ENCODE data around the gene NAV2. TPM values are rescaled to one million over a fixed set of nuclear protein-coding genes. Genes with fewer than 3 reads are reported as not detected.

The NAV2 gene
- polyA plus RNA-seq, 3 donors = not detected

- intact Hi-C loops (cut with micrococcal nuclease) = no loop called here
- peak; percentile 61 for TF ChIP-seq CTCF (IDR thresholded peaks at IDR 0.05)
- no peak overlapping the region for H3K27ac Mint-ChIP-seq
- no peak overlapping the region for H2AFZ ChIP-seq (ENCODE audit: insufficient read depth, low read depth, low read length, poor library complexity, severe bottlenecking)
- H3K36me3 ChIP-seq (replicated peaks in 1 of 2; ENCODE audit: control insufficient read depth in 1 of 2, insufficient read depth in 2 of 2, low read length in 2 of 2) = no peaks in the 10 kb centered on the region
- H3K4me1 ChIP-seq (ENCODE audit: control insufficient read depth in 1 of 2, insufficient read depth in 2 of 2, low read length in 2 of 2) = no peaks in the 10 kb centered on the region
- no peaks in the 10 kb centered on the region for H3K36me3 Mint-ChIP-seq
- no peaks in the 10 kb centered on the region for H3K9me3 ChIP-seq (replicated peaks in 1 of 2; ENCODE audit: control insufficient read depth in 1 of 2, insufficient read depth in 1 of 2, low read length in 2 of 2)
- no peak overlapping the region for H3K27ac ChIP-seq (ENCODE audit: low read depth in 1 of 2, low read length in 2 of 2)
- H3K4me3 Mint-ChIP-seq = no peak overlapping the region
- no peaks in the 10 kb centered on the region for H3K27me3 ChIP-seq (ENCODE audit: control insufficient read depth in 2 of 2, insufficient read depth in 2 of 2, low read length in 2 of 2)
- WGBS (ENCODE audit: insufficient coverage) = no CpG with 5 or more reads among the region's 2 CpGs
- no peak overlapping the region for H3K4me2 ChIP-seq (replicated peaks; ENCODE audit: extremely low read depth, low read length, poor library complexity, severe bottlenecking)
- no peak overlapping the region for H3K4me3 ChIP-seq (replicated peaks in 1 of 3; ENCODE audit: low read depth in 2 of 3, low read length in 3 of 3)
- no peaks in the 10 kb centered on the region for H3K79me2 ChIP-seq (ENCODE audit: insufficient read depth, low read length)
- H3K9ac ChIP-seq (ENCODE audit: insufficient read depth, low read length, poor library complexity, severe bottlenecking) = no peak overlapping the region
- no peaks in the 10 kb centered on the region for H3K4me1 Mint-ChIP-seq
- H3K27me3 Mint-ChIP-seq (ENCODE audit: low read depth in 3 of 3) = peaks cover 0 to 6% (median 0%) of the 10 kb centered on the region in 3 donors
- DNase-seq = no peak
- H3K9me3 Mint-ChIP-seq = no peaks in the 10 kb centered on the region
- no peaks in the 10 kb centered on the region for H4K20me1 ChIP-seq (ENCODE audit: insufficient read depth, low read length)
These were observed 192.7 kb downstream of the NAV2 start for GRCh38 chr11:19905280-19905853.

GRCh38 chr11:19906126-19906525 is 193.5 kb downstream of the NAV2 start:
- no peaks in the 10 kb centered on the region for H3K27me3 ChIP-seq (ENCODE audit: control insufficient read depth in 2 of 2, insufficient read depth in 2 of 2, low read length in 2 of 2)
- no peaks in the 10 kb centered on the region for H3K4me1 Mint-ChIP-seq
- no peak overlapping the region for H3K4me2 ChIP-seq (replicated peaks; ENCODE audit: extremely low read depth, low read length, poor library complexity, severe bottlenecking)
- H2AFZ ChIP-seq (ENCODE audit: insufficient read depth, low read depth, low read length, poor library complexity, severe bottlenecking) = no peak overlapping the region
- no peaks in the 10 kb centered on the region for H4K20me1 ChIP-seq (ENCODE audit: insufficient read depth, low read length)
- DNase-seq = no peak
- H3K9me3 Mint-ChIP-seq = no peaks in the 10 kb centered on the region
- no peaks in the 10 kb centered on the region for H3K79me2 ChIP-seq (ENCODE audit: insufficient read depth, low read length)
- H3K36me3 ChIP-seq (replicated peaks in 1 of 2; ENCODE audit: control insufficient read depth in 1 of 2, insufficient read depth in 2 of 2, low read length in 2 of 2) = no peaks in the 10 kb centered on the region
- H3K9me3 ChIP-seq (replicated peaks in 1 of 2; ENCODE audit: control insufficient read depth in 1 of 2, insufficient read depth in 1 of 2, low read length in 2 of 2) = no peaks in the 10 kb centered on the region
- no peak overlapping the region for H3K4me3 Mint-ChIP-seq
- H3K27me3 Mint-ChIP-seq (ENCODE audit: low read depth in 3 of 3) = peaks cover 0 to 6% (median 0%) of the 10 kb centered on the region in 3 donors
- H3K27ac Mint-ChIP-seq = no peak overlapping the region
- no peaks in the 10 kb centered on the region for H3K36me3 Mint-ChIP-seq
- no CpG with 5 or more reads among the region's 3 CpGs for WGBS (ENCODE audit: insufficient coverage)
- intact Hi-C loops (cut with micrococcal nuclease) = no loop called here
- H3K27ac ChIP-seq (ENCODE audit: low read depth in 1 of 2, low read length in 2 of 2) = no peak overlapping the region
- H3K4me1 ChIP-seq (ENCODE audit: control insufficient read depth in 1 of 2, insufficient read depth in 2 of 2, low read length in 2 of 2) = no peaks in the 10 kb centered on the region
- TF ChIP-seq CTCF (IDR thresholded peaks at IDR 0.05) = no peak
- H3K9ac ChIP-seq (ENCODE audit: insufficient read depth, low read length, poor library complexity, severe bottlenecking) = no peak overlapping the region
- H3K4me3 ChIP-seq (replicated peaks in 1 of 3; ENCODE audit: low read depth in 2 of 3, low read length in 3 of 3) = no peak overlapping the region

Data from CD14-positive monocyte (primary cell).